HG03103 (cell line): ENCODE data around the gene DEF6.
"Not testable (repeated sequence)": the region's sequence is repeated elsewhere in the genome, so short reads cannot be mapped to it uniquely, and the experiment has no call there.

Experiments
- ATAC-seq: cut with Tn5 transposase; IDR thresholded peaks from one replicate; pipeline ENCODE4 v1.9.1; 2021; ENCODE audit warnings: low read depth; ENCODE audit not compliant: unreplicated experiment

Gene DEF6

DNA sequence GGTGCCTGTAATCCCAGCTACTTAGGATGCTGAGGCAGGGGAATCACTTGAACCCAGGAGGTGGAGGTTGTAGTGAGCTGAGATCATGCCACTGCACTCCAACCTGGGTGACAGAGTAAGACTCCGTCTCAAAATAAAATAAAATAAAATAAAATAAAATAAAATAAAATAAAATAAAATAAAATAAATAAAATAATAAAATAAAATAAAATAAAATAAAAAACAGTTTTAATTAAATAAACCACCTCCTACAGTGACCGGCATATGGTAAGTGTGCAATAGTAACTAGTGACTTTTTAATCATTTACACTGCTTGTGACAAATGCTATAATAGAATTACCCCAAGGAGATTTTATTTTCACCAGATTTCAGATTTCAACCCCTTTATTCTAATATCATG is 10.9 kb downstream of the DEF6 start:
- ATAC-seq = not testable (repeated sequence)

DNA sequence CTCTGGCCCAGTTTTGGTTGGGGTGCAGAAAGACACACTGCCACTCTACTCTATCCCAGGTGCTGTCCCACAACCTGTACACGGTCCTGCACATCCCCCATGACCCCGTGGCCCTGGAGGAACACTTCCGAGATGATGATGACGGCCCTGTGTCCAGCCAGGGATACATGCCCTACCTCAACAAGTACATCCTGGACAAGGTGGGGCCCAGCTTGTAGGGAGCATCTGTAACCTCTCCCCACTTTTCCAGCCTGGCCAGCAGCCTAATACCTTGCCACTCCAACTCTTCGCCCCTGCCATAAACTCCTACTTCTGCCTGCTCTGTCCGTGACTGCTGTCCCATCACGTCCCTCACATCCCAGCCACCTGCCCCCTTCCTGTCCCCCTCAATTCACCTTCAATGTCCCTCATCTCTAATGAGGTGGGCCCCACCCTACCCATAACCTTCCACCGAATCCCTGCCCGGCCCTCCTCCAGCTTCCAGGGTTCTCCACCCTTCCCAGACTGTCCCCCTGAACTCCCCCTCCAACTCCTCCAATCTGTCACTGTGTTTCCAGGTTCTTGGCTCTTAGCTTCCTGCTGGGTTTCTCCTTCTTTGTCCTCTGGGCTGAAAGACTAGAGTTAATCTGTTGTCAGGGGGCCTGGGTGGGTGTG is 12.1 kb downstream of the DEF6 start:
- ATAC-seq = no peak

DNA sequence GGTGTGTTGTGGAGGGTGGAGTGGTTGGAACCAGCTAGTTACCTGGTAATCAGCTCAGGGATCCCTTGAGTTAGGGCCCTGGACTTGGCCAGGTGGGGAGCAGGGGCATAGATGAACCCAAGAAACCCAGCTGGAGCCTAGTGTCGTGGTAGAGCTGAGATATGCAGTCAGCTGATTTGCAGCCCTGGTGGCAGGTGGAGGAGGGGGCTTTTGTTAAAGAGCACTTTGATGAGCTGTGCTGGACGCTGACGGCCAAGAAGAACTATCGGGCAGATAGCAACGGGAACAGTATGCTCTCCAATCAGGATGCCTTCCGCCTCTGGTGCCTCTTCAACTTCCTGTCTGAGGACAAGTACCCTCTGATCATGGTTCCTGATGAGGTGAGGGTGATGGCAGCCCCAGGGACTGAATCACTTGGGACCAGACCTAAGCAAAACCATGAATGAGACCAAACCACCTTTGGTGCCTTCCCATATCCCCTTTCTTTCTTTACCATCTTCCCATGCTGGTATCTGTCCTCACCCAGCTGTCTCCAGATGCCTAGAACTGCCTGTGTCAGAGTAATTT is 12.7 kb downstream of the DEF6 start:
- ATAC-seq = no peak

DNA sequence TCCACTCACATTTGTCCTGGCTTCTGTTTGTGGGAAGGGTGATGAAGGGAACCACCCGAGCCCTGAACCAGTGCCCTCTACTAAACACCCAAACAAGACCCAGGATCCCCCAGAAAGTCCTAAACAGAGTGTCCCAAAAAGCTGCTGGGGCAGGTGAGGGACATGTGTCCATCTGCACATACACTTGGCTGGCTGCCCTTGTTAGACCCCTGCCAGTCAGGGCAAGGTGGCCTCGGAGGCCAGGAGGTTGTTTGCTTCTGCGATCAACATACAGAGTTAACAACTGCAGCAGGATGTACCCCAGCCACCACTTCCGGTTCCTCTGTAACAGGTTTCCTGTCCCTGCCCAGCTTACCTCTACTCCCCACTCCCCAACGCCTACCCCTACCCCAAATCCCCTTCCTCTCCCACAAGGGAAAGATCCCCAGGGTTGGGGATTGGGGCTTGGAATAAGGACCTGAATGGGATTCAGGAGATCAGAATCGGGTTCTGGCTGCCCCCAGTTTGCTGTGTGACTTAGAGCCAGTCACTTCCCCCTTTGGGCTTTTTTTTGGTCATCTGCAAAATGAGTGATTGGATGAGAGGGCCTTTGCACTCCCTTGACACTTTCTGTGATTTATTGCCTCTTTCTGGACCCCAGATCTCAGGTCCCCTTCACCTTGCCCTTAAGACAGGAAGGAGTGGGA is 13.9 kb downstream of the DEF6 start:
- no peak for ATAC-seq

DNA sequence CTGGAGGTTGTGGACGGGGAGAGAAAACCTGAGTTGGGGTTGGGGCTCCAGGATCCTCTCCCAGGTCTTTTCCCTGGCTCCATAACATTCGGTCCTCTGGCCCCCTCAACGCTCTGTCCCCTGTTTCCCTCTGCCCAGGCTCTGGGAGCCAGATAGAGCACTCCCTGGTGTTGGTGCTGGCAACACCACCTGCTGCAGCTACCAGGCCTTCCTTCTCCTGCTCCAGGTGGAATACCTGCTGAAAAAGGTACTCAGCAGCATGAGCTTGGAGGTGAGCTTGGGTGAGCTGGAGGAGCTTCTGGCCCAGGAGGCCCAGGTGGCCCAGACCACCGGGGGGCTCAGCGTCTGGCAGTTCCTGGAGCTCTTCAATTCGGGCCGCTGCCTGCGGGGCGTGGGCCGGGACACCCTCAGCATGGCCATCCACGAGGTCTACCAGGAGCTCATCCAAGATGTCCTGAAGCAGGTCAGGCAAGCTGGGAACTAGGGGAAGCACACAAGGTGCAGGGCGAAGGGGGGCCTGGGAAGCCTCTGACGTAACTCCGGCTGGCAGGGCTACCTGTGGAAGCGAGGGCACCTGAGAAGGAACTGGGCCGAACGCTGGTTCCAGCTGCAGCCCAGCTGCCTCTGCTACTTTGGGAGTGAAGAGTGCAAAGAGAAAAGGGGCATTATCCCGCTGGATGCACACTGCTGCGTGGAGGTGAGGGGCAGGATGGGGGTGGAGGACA is 14.6 kb downstream of the DEF6 start:
- ATAC-seq = no peak

GRCh38 chr6:35312807-35313206 is 15.2 kb downstream of the DEF6 start:
- ATAC-seq = no peak

- ATAC-seq = no peak
Observed at GRCh38 chr6:35317483-35318195, 20.0 kb downstream of the DEF6 start.

- ATAC-seq = no peak
Observed at GRCh38 chr6:35318196-35319171, 20.9 kb downstream of the DEF6 start.

DNA sequence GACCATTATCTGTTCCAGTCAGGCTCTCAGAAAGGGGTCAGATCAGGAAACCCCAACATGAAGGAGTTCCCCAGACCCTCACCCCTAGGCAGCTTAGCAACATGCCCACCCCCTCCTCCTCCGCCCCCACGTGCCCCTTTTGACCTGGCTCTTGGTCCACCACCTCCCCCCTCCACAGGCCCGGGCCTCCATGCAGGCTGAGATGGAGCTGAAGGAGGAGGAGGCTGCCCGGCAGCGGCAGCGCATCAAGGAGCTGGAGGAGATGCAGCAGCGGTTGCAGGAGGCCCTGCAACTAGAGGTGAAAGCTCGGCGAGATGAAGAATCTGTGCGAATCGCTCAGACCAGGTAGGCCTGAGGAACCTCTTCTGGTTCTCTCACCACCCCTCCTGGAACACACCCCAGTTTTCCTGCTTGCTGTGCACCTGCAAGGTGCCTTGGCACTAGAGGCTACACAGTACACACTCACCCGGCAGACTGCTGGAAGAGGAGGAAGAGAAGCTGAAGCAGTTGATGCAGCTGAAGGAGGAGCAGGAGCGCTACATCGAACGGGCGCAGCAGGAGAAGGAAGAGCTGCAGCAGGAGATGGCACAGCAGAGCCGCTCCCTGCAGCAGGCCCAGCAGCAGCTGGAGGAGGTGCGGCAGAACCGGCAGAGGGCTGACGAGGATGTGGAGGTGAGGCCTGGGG is 21.9 kb downstream of the DEF6 start:
- ATAC-seq = no peak

GRCh38 chr6:35320031-35320410 is 22.4 kb downstream of the DEF6 start:
- no peak for ATAC-seq

- ATAC-seq = no peak
Observed at GRCh38 chr6:35321091-35321490, 23.5 kb downstream of the DEF6 start.

- ATAC-seq = no peak
Observed at GRCh38 chr6:35327349-35328027, 29.9 kb downstream of the DEF6 start.

GRCh38 chr6:35328108-35328723 is 30.6 kb downstream of the DEF6 start:
- ATAC-seq = no peak

GRCh38 chr6:35328965-35329364 is 31.3 kb downstream of the DEF6 start:
- not testable (repeated sequence) for ATAC-seq

DNA sequence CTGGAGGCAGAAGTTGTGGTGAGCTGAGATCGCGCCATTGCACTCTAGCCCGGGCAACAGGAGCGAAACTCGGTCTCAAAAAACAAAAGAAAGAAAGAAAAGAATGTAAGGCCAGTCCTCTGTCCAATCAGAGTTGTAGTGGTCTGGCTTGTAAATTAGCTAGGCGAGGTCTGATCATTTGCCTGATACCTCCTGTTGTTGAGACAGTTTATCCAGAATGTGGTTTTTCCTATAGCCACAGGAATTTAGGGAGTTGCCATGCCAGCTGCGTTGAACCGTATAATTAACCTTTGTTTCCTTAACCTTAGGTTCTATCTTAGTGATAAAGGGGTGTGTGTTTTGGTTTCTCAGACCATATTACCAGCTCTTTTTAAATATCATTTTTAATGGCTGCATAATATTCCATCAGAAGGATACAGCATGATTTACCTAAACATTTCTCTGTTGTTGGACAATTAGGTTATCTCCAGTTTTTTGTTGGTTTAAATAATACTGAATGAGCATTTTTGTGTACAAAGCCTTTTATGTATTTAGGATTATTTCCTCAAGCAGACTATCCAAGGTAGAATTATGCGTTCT is 33.0 kb downstream of the DEF6 start:
- no peak for ATAC-seq

DNA sequence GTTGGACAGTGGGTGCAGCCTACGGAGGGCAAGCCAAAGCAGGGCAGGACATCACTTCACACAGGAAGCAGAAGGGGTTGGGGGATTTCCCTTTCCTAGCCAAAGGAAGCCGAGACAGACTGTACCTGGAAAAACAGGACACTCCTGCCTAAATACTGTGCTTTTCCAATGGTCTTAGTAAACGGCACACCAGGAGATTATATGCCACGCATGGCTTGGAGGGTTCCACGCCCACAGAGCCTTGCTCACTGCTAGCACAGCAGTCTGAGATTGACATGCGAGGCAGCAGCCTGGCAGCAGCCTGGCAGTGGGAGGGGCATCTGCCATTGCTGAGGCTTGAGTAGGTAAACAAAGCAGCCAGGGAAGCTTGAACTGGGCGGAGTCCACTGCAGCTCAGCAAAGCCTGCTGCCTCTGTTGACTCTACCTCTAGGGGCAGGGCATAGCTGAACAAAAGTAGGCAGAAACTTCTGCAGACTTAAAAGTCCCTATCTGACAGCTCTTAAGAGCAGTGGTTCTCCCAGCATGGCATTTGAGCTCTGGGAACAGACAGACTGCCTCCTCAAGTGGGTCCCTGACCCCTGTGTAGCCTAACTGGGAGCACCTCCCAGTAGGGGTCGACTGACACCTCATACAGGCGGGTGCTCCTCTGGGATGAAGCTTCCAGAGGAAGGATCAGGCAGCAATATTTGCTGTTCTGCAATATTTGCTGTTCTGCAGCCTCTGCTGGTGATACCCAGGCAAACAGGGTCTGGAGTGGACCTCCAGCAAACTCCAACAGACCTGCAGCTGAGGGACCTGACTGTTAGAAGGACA is 34.7 kb downstream of the DEF6 start:
- ATAC-seq = not testable (repeated sequence)

DNA sequence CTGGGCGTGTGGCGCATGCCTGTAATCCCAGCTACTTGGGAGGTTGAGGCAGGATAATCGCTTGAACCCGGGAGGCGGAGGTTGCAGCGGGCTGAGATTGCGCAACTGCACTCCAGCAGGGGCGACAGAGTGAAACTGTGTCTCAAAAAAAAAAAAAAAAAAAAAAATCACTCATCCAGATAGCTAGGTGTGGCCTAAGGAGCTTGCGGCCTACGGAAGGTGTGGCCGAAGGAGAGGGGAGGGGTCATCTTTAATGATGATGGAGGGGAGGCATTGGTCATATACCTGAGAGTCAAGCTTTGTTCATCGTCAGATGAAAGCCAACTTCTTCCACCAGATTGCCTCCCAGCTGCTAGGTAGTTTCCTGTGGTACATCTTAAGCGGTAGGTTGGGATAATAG is 43.9 kb downstream of the DEF6 start:
- ATAC-seq = no peak
